Activated CD4-positive, alpha-beta memory T cell treated with anti-CD3 and anti-CD28 coated beads, Interleukin-2, amount 10 ng/mL, durations not matched to agents 7 days and 5 days (primary cell): Measurements from ENCODE around the gene TRIM8. TPM values are rescaled to one million over a fixed set of nuclear protein-coding genes. Genes with fewer than 3 reads are reported as not detected.

Experiments used
- CTCF ChIA-PET: fragments of 350-600 bp; sonication (Branson Sonifier 250); formaldehyde crosslinking; loops from one replicate; lab custom pipeline; 2021; ENCODE audit warnings: antibody characterized with exemption, inconsistent platforms; lab: Charles Lee
- POLR2A ChIA-PET: fragments of 350-600 bp; sonication (Branson Sonifier 250); formaldehyde crosslinking; loops from one replicate; lab custom pipeline; 2021; ENCODE audit warnings: antibody characterized with exemption; lab: Charles Lee
- DNase-seq: peaks from one replicate; pipeline ENCODE4 v3.0.0-alpha.2; 2020
- H3K27ac Mint-ChIP-seq: one replicate; pipeline ENCODE4 v1.8.0; 2021; ENCODE audit warnings: mild to moderate bottlenecking, mixed read lengths
- H3K27me3 Mint-ChIP-seq: one replicate; pipeline ENCODE4 v1.8.0; 2021; ENCODE audit warnings: mixed read lengths
- H3K36me3 Mint-ChIP-seq: one replicate; pipeline ENCODE4 v1.8.0; 2021; ENCODE audit warnings: low read depth, mixed read lengths
- H3K4me1 Mint-ChIP-seq: one replicate; pipeline ENCODE4 v1.8.0; 2021; ENCODE audit warnings: mixed read lengths
- H3K4me3 Mint-ChIP-seq: one replicate; pipeline ENCODE4 v1.8.0; 2021; ENCODE audit warnings: mild to moderate bottlenecking, mixed read lengths
- H3K9me3 Mint-ChIP-seq: one replicate; pipeline ENCODE4 v1.8.0; 2021; ENCODE audit warnings: mixed read lengths
- total RNA-seq, 2 experiments: library from RNA; stranded (reverse); gene quantifications; one replicate each; pipeline ENCODE4 v1.2.3, GENCODE V29; 2021

The TRIM8 gene
- total RNA-seq, 2 experiments from 2014 or later = 53.0 to 56.0 TPM

- H3K27me3 Mint-ChIP-seq = no peaks in the 10 kb centered on the region
- no peaks in the 10 kb centered on the region for H3K9me3 Mint-ChIP-seq
- H3K36me3 Mint-ChIP-seq = peaks cover 7% of the 10 kb centered on the region
- H3K27ac Mint-ChIP-seq = no peak overlapping the region
- no peak for DNase-seq
- peaks cover 15% of the 10 kb centered on the region for H3K4me1 Mint-ChIP-seq
- ChIA-PET CTCF (no interaction called here), POLR2A (no interaction called here)
- H3K4me3 Mint-ChIP-seq = no peak overlapping the region
Measured at GRCh38 chr10:102704915-102705314, 60.6 kb downstream of the TRIM8 start.

GRCh38 chr10:102705531-102705930, 61.3 kb downstream of the TRIM8 start:
- no peak overlapping the region for H3K27ac Mint-ChIP-seq
- no peaks in the 10 kb centered on the region for H3K27me3 Mint-ChIP-seq
- H3K9me3 Mint-ChIP-seq = no peaks in the 10 kb centered on the region
- peaks cover 21% of the 10 kb centered on the region for H3K4me1 Mint-ChIP-seq
- CTCF ChIA-PET = no interaction called here
- H3K4me3 Mint-ChIP-seq = no peak overlapping the region
- DNase-seq = no peak
- POLR2A ChIA-PET = no interaction called here
- peaks cover 7% of the 10 kb centered on the region for H3K36me3 Mint-ChIP-seq

Other genes with a start within 250 kb of the TRIM8 start
- gene NFKB2, start 248.8 kb upstream of the TRIM8 start, total RNA-seq = 100 to 1,000 TPM; 121 to 122 TPM
- 1 to 10 TPM; 1.4 TPM for gene PSD, start 225.7 kb upstream of the TRIM8 start, total RNA-seq
- gene FBXL15, start 223.6 kb upstream of the TRIM8 start, total RNA-seq = 10 to 100 TPM; 13.5 to 14.3 TPM
- gene CUEDC2, start 211.9 kb upstream of the TRIM8 start, total RNA-seq = 10 to 100 TPM; 60.9 to 64.5 TPM
- gene C10orf95, start 192.9 kb upstream of the TRIM8 start, total RNA-seq = under 1 TPM in 1 of 2 experiments, not detected in 1; 0.33 TPM
- gene ACTR1A, start 141.8 kb upstream of the TRIM8 start, total RNA-seq = 10 to 100 TPM; 74.3 to 78.9 TPM
- 10 to 100 TPM; 18.0 to 19.6 TPM for gene SUFU, start 140.5 kb upstream of the TRIM8 start, total RNA-seq
- 1 to 10 TPM; 5.7 to 6.1 TPM for gene ARL3, start 69.9 kb downstream of the TRIM8 start, total RNA-seq
- gene SFXN2, start 70.2 kb downstream of the TRIM8 start, total RNA-seq = 10 to 100 TPM; 10.8 to 11.5 TPM
- gene WBP1L, start 99.5 kb downstream of the TRIM8 start, total RNA-seq = 10 to 100 TPM; 31.7 to 31.9 TPM
- not detected for gene CYP17A1, start 192.9 kb downstream of the TRIM8 start, total RNA-seq
- gene BORCS7, start 209.8 kb downstream of the TRIM8 start, total RNA-seq = 10 to 100 TPM; 10.0 to 11.9 TPM
- gene AS3MT, start 225.0 kb downstream of the TRIM8 start, total RNA-seq = under 1 TPM; 0.15 to 0.65 TPM